Right cardiac atrium (tissue), 5 donors: Measurements from ENCODE around the gene SYT11. TPM values are rescaled to one million over a fixed set of nuclear protein-coding genes. Genes with fewer than 3 reads are reported as not detected.

Experiments used
- ATAC-seq, 2 donors: fragments of 200-7000 bp; cut with Tn5 transposase; one replicate each; pipeline versions ENCODE4 v1.8.0 to v1.9.1; 2020; ENCODE audit warnings: moderate library complexity in 2 of 2, mild to moderate bottlenecking in 1 of 2
- DNase-seq, 3 donors: peaks; one replicate each; pipeline ENCODE4 v3.0.0-alpha.2; 2020
- H3K27ac ChIP-seq: one replicate; pipeline ENCODE4 v1.5.1; 2013; ENCODE audit warnings: mild to moderate bottlenecking, low read length, control low read depth, moderate library complexity
- H3K27me3 ChIP-seq: one replicate; pipeline ENCODE4 v1.6.1; 2013; ENCODE audit not compliant: control insufficient read depth, insufficient read depth
- H3K4me1 ChIP-seq: one replicate; pipeline ENCODE4 v1.6.1; 2013; ENCODE audit warnings: low read length; ENCODE audit not compliant: control insufficient read depth, insufficient read depth
- H3K4me3 ChIP-seq: one replicate; pipeline ENCODE4 v1.5.1; 2013; ENCODE audit warnings: low read length, control low read depth
- H3K9me3 ChIP-seq: one replicate; pipeline ENCODE4 v1.6.1; 2013; ENCODE audit warnings: low read length; ENCODE audit not compliant: control insufficient read depth
- WGBS: extraction: QIAGEN DNeasy Blood & Tissue Kit; methylation state at CpG from one replicate; pipeline ENCODE4 v1.1.7; 2013; 5-methylcytosine and 5-hydroxymethylcytosine counted together
- intact Hi-C, 4 donors: fragments of 100-400 bp; cut with DNase I; formaldehyde crosslinking; loops; one replicate each; pipeline versions ENCODE4 v1.11.0 to v1.14.0; 2022 to 2023
- polyA plus RNA-seq: library from polyadenylated mRNA; stranded (reverse); fragments of 200-250 nt; gene quantifications from one replicate; pipeline ENCODE4 v1.2.3, GENCODE V29; 2013
- total RNA-seq, 4 donors: library from RNA; stranded (reverse); fragmentation: NEBNext Ultra II Directional; extraction: Animal tissue kit (Norgen Biotek cat#: 25700); gene quantifications; one replicate each; pipeline ENCODE4 v1.2.1, GENCODE V29; 2021
- donor health status: healthy with polysubstance abuse.
- donor health status: DM: no; HTN: yes; CAD: no.
- donor health status: DM: no; HTN: no; CAD: no.
- donor health status: DM: no; HTN: yes; CAD: no; lungs with severe emphysema.
- donor health status: DM: yes; HTN: yes; CAD: no.

Gene SYT11
- total and polyA plus RNA-seq, 5 donors: 4.7 to 15.4 (median 14.1) TPM

DNA sequence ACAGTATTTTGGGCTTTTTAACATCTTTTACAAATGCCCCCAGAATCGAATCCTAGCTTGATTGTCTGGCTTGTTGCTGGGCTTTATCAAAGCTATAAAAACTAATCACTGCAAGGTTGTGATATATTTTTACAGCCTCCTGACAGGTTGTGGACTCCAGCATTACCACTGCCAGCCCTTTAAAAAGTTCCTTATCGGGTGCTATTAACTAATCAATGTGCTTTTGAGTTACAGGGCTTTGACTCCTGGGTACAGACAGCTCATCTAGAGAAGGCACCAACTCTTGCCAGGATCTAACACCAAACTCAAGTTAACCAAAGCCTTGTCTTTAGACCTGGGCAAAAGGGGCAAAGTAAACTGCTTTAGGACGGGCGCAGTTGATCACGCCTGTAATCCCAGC lies 19.0 kb upstream of the SYT11 start:
- ATAC-seq (no peak), DNase-seq (no peak)
- WGBS: 92% methylated on average over 5 of the region's 5 CpGs
- Histone ChIP-seq H3K4me1 (no peaks in the 10 kb centered on the region), H3K4me3 (no peak overlapping the region), H3K9me3 (no peaks in the 10 kb centered on the region), H3K27ac (no peak overlapping the region), H3K27me3 (no peaks in the 10 kb centered on the region)
- intact Hi-C loops: no loop called here

DNA sequence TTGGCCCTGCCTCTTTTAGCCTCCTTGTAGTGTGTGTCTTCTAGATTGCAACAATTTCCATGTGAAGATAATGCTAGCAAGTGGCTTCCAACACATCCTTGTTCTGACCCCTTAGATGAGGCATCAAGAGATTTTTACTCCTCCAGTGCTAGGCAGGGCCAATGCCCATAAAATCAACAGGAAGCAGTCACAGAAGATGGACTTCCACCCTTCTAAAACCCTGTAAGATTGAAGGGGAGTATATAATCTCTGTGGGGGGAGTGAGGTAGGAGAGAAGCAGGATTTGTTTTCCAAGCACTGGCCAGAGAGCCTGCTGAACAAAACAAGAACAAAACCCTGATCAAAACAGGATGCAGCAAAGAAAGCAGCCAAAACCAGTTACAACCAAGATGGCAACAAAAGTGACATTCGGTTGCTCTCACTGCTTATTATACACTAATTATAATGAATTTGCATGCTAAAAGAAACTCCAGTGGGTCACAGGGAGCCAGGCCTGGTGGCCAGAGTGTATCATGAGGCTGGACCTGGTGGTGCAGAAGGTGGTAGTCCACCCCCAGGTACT lies 14.4 kb upstream of the SYT11 start:
- Histone ChIP-seq H3K4me3 (no peak overlapping the region), H3K27ac (no peak overlapping the region), H3K27me3 (no peaks in the 10 kb centered on the region), H3K9me3 (no peaks in the 10 kb centered on the region), H3K4me1 (no peaks in the 10 kb centered on the region)
- WGBS: 76% methylated on average over 1 of the region's 1 CpG
- intact Hi-C loops: no loop called here
- ATAC-seq: no peak
- no peak for DNase-seq

DNA sequence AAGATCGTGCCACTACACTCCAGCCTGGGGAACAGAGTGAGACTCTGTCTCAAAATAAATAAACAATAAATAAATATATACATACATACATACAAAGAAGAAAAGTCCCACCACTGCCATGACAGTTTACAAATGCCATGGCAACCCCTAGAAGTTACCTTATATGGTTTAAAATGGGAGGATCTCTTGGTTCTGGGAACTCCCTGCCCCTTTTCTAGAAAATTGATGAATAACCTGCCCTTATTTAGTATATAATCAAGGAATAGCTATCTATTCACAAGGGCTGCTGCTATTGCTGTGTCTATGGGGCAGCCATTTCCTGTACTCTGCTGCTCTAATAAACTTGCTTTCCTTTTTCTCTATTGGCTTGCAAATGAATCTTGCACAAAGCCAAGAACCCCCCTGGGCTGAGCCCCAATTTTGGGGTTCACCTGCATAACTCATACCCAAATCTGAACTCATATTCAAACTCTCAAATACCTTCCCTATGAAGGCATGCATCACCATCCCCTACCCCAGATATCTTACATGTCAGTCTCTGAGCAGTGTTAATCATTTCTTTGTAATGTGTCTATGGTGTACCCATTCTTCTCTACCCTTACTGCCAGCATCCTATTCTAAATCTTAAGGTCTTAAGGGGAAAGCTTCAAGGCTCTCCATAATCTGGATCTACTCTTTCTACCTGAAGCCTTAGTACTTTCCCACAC lies 11.4 kb upstream of the SYT11 start:
- DNase-seq: no peak
- no peak for ATAC-seq
- 90% methylated on average over 1 of the region's 1 CpG for WGBS
- Histone ChIP-seq H3K27ac (no peak overlapping the region), H3K27me3 (no peaks in the 10 kb centered on the region), H3K9me3 (no peaks in the 10 kb centered on the region), H3K4me1 (no peaks in the 10 kb centered on the region), H3K4me3 (no peak overlapping the region)
- intact Hi-C loops: no loop called here

DNA sequence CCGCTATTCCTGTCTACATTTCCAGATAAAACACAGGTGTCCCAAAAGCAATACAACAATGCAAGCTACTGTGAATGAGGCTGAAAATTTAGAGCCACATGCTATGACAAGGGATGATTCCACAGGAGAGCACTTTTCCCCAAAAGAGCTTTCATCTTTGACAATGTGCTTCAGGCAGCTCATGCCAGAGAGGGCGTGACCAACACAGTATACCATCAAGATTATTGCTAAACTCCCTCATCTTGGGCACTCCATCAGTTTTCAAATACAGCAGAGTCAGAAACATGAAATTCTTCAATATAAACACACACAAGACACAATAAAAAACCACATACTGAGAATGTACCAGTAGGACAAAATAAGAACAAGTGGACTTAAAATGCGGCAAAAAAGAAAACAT lies 9.0 kb upstream of the SYT11 start:
- Histone ChIP-seq H3K4me1 (no peaks in the 10 kb centered on the region), H3K27me3 (no peaks in the 10 kb centered on the region), H3K4me3 (no peak overlapping the region), H3K27ac (no peak overlapping the region), H3K9me3 (no peaks in the 10 kb centered on the region)
- 87% methylated on average over 3 of the region's 3 CpGs for WGBS
- intact Hi-C loops: no loop called here
- no peak for ATAC-seq
- no peak for DNase-seq

DNA sequence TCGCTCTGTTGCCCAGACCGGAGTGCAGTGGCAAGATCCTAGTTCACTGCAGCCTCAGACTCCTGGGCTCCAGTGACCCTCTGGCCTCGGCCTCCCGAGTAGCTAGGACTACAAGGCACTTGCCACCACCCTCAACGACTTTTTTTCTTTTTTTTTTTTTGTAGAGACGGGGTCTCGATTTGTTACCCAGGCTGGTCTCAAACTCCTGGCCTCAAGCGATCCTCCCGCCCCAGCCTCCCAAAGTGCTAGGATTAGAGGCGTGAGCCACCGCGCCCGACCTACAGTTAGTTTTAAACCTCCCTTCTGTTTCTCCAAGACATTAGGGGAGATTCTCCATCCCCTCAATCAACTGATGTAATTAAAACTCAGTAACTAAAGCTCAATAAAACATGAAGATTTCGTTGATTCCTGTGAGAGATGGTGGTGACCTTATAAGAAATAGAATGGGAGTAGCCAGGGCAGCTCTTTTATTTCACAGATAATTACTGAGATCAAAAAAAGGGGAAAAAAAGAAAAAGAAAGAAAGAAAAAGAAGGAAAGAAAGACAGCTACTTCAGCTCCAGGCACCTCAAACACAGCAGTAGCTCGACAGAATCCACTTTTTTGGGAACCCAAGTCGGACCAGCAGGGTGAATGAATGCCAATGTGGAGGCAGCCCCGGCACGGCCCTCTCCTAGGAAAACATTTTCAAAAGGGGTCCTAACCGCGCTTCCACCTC lies 3.0 kb upstream of the SYT11 start:
- 52% methylated on average over 20 of the region's 20 CpGs for whole genome bisulfite sequencing

GRCh38 chr1:155856975-155857930 lies 2.1 kb upstream of the SYT11 start, which contains the start of gene GON4L:
Gene GON4L (minus strand): TSS chr1:155857214. CDS start chr1:155853780, 3,434 bp downstream.
- Histone ChIP-seq H3K9me3 (no peaks in the 10 kb centered on the region), H3K4me1 (no peaks in the 10 kb centered on the region), H3K27ac (peak within 1 kb of the TSS; percentile 55), H3K27me3 (no peaks in the 10 kb centered on the region), H3K4me3 (peak within 1 kb of the TSS; percentile 49)
- 14% methylated on average over 46 of the region's 46 CpGs for WGBS
- ATAC-seq (peak; percentile 76 to 81), DNase-seq (peak; percentile 89 to 97 (median 95))
- intact Hi-C loops: no loop called here

More for the DNA sequence above, 3.0 kb upstream of the SYT11 start:
- Histone ChIP-seq H3K27ac (peak overlapping the region; percentile 55), H3K4me3 (peak overlapping the region; percentile 49), H3K9me3 (no peaks in the 10 kb centered on the region), H3K4me1 (no peaks in the 10 kb centered on the region), H3K27me3 (no peaks in the 10 kb centered on the region)
- intact Hi-C loops: no loop called here
- no peak for DNase-seq
- no peak for ATAC-seq

DNA sequence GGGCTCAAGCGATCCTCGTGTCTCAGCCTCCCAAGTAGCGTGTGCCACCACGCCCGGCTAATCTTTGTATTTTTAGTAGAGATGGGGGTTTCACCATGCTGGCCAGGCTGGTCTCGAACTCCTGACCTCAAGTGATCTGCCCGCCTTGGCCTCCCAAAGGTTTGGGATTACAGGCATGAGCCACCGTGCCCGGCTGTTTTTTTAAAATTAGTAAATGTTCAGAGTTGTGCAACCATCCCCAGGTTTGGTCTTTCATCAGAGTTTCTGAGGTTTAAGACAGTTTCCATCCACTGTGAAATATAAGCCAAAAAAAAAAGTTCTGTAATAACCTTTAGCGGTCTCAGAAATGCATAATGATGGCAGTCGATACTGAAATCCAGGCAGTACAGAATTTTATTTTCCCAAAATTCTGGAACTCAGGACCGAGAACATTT lies 550 bp upstream of the SYT11 start:
- Histone ChIP-seq H3K4me1 (no peaks in the 10 kb centered on the region), H3K4me3 (peak overlapping the region; percentile 63), H3K27me3 (no peaks in the 10 kb centered on the region), H3K27ac (peak overlapping the region; percentile 49), H3K9me3 (no peaks in the 10 kb centered on the region)
- WGBS: 60% methylated on average over 12 of the region's 12 CpGs
- no peak for ATAC-seq
- DNase-seq: peak in 1 of 3 donors; percentile 26
- intact Hi-C loops: no loop called here

GRCh38 chr1:155859881-155860871 lies 809 bp downstream of the SYT11 start:
- intact Hi-C loops: loop anchor here in 1 of 4 donors (10.0 kb wide), 1 partner anchor 55 kb away; the partner anchor contains the start of gene RIT1
- 2% methylated on average over 35 of the region's 35 CpGs for WGBS
- H3K9me3 ChIP-seq: no peaks in the 10 kb centered on the region
- H3K27me3 ChIP-seq: no peaks in the 10 kb centered on the region
- H3K27ac ChIP-seq: peak overlapping the region; percentile 86
- DNase-seq (peak; percentile 93 to 96 (median 95)), ATAC-seq (peak; percentile 72 to 74)
- peak overlapping the region; percentile 43 for H3K4me3 ChIP-seq
- H3K4me1 ChIP-seq: no peaks in the 10 kb centered on the region

DNA sequence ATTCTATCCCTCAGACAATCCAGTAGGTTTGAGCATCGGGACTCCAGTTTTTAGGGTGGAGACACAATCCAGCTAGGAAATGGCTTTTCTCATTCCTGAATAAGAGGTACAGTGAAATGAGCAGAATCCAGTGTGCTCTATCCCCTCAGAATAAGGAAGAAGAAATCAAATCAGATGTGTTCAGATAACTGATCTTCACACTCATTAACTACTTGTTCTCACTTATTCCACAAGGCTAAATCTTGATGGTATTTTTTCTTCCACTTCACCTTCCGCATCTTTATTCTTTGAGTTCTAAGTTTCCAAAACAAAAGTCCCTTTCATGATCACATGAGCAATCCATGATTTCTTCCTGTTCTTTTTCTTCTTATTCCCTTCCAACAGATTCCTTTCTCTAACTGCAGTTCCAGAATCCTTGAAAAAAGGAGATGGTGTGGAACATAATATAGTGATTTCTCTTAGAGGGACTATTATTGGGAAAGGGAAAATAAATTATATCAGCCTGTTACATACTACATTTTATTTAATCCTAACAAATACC lies 1.7 kb downstream of the SYT11 start:
- no peak for DNase-seq
- Histone ChIP-seq H3K27me3 (no peaks in the 10 kb centered on the region), H3K9me3 (no peaks in the 10 kb centered on the region), H3K27ac (peak overlapping the region; percentile 86), H3K4me1 (no peaks in the 10 kb centered on the region), H3K4me3 (peak overlapping the region; percentile 43)
- ATAC-seq: no peak
- WGBS: 50% methylated on average over 2 of the region's 2 CpGs
- intact Hi-C loops: loop anchor here in 1 of 4 donors (10.0 kb wide), 1 partner anchor 54 kb away; the partner anchor contains the start of gene RIT1
